Natural killer cell (primary cell): ENCODE measurements around the gene SNRPA1. TPM values are rescaled to one million over a fixed set of nuclear protein-coding genes. Genes with fewer than 3 reads are reported as not detected.

Experiments used
- ATAC-seq, 3 donors: fragments of 150-1000 bp in 2 of 3; fragments of 200-7000 bp in 1 of 3; cut with Tn5 transposase; 1 replicate in 1 of 3; 2 replicates in 2 of 3; pipeline ENCODE4 v1.10.0; 2021; ENCODE audit warnings: mild to moderate bottlenecking in 2 of 3, moderate library complexity in 2 of 3
- DNase-seq, 2 donors: peaks; one replicate each; pipeline versions ENCODE4 v3.0.0 to v3.0.0-alpha.2; 2013 to 2021; ENCODE audit warnings: mixed read lengths in 1 of 2
- H3K27ac ChIP-seq: one replicate; pipeline ENCODE4 v1.5.1; 2013; ENCODE audit warnings: mild to moderate bottlenecking, low read length
- H3K27me3 ChIP-seq: one replicate; pipeline ENCODE4 v1.6.1; 2013; ENCODE audit warnings: low read length; ENCODE audit not compliant: control insufficient read depth, insufficient read depth
- H3K36me3 ChIP-seq: one replicate; pipeline ENCODE4 v1.6.1; 2013; ENCODE audit warnings: low read length; ENCODE audit not compliant: control insufficient read depth, insufficient read depth
- H3K4me1 ChIP-seq: one replicate; pipeline ENCODE4 v1.6.1; 2013; ENCODE audit warnings: low read length; ENCODE audit not compliant: control insufficient read depth, insufficient read depth
- H3K4me3 ChIP-seq: one replicate; pipeline ENCODE4 v1.5.1; 2013; ENCODE audit warnings: low read length
- H3K9me3 ChIP-seq: one replicate; pipeline ENCODE4 v1.6.1; 2013; ENCODE audit warnings: low read length; ENCODE audit not compliant: control insufficient read depth, insufficient read depth
- H3K27ac Mint-ChIP-seq, 2 donors: one replicate each; pipeline ENCODE4 v1.8.0; 2022; ENCODE audit warnings: mild to moderate bottlenecking in 2 of 2, mixed read lengths in 2 of 2, moderate library complexity in 1 of 2
- H3K27me3 Mint-ChIP-seq, 2 donors: one replicate each; pipeline ENCODE4 v1.8.0; 2022; ENCODE audit warnings: low read depth in 2 of 2, mixed read lengths in 2 of 2
- H3K36me3 Mint-ChIP-seq: one replicate; pipeline ENCODE4 v1.8.0; 2022; ENCODE audit warnings: mixed read lengths
- H3K4me1 Mint-ChIP-seq, 2 donors: one replicate each; pipeline ENCODE4 v1.8.0; 2022; ENCODE audit warnings: mixed read lengths in 2 of 2
- H3K4me3 Mint-ChIP-seq: one replicate; pipeline ENCODE4 v1.8.0; 2022; ENCODE audit warnings: mild to moderate bottlenecking, moderate library complexity, mixed read lengths
- H3K9me3 Mint-ChIP-seq, 2 donors: one replicate each; pipeline ENCODE4 v1.8.0; 2022; ENCODE audit warnings: mixed read lengths in 2 of 2
- CTCF ChIP-seq: fragments of 200-600 bp; IDR thresholded peaks from one replicate; pipeline ENCODE4 v1.8.0; 2022; ENCODE audit warnings: antibody characterized with exemption
- WGBS: methylation state at CpG from one replicate; pipeline ENCODE4 v1.1.7; 2013; ENCODE audit warnings: missing lambda C conversion rate; ENCODE audit not compliant: insufficient coverage; 5-methylcytosine and 5-hydroxymethylcytosine counted together
- intact Hi-C: fragments of 100-400 bp; cut with micrococcal nuclease; formaldehyde crosslinking; loops from one replicate; pipeline ENCODE4 v1.14.2; 2022
- total RNA-seq, 4 donors: library from RNA; stranded (reverse); fragments of 120-200 nt in 1 of 4; gene quantifications; one replicate each; pipeline versions ENCODE4 v1.2.3 to v1.2.4, GENCODE V29; 2013 to 2022

Gene SNRPA1
- total RNA-seq, 3 donors from 2014 or later (not counting 1 experiment from before 2014, with no cell fraction given): 146 to 174 (median 167) TPM

DNA sequence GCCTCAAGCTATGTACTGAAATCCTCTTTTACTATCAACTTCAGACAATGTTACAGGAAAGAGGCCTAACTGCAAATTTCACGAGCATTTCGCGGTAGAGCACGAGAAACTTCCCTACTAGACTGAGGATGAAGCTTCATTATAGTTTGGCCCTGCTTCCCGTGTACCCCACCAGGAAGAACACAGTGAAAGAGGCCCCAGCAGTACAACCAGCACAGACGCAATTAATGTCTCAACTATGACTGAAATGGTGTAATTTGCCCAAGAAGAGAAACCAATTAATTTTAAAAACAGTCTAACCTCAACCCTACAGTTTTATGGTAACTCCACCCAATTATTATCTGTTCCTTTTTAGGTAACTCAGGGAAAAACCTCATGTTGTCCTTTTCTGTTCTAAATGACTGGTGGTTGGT is 55.3 kb downstream of the SNRPA1 start:
- intact Hi-C loops: loop anchor here (5.0 kb wide), 2 partner anchors 102 to 637 kb away; partner anchors contain the start of genes ASB7 and LINS1
- Mint-ChIP-seq H3K4me3 (peak overlapping the region; percentile 57), H3K27me3 (no peaks in the 10 kb centered on the region), H3K27ac (peak overlapping the region; percentile 84), H3K9me3 (no peaks in the 10 kb centered on the region), H3K36me3 (no peaks in the 10 kb centered on the region), H3K4me1 (peaks cover 72 to 75% of the 10 kb centered on the region in 2 donors)
- no peak for ATAC-seq
- 24% methylated on average over 6 of the region's 6 CpGs for WGBS
- H3K4me3 ChIP-seq: no peak overlapping the region
- H3K36me3 ChIP-seq: peaks cover 4% of the 10 kb centered on the region
- no peak for DNase-seq
- peaks cover 51% of the 10 kb centered on the region for H3K4me1 ChIP-seq
- H3K9me3 ChIP-seq: no peaks in the 10 kb centered on the region
- H3K27ac ChIP-seq: peak overlapping the region; percentile 5
- no peak for TF ChIP-seq CTCF
- H3K27me3 ChIP-seq: no peaks in the 10 kb centered on the region

DNA sequence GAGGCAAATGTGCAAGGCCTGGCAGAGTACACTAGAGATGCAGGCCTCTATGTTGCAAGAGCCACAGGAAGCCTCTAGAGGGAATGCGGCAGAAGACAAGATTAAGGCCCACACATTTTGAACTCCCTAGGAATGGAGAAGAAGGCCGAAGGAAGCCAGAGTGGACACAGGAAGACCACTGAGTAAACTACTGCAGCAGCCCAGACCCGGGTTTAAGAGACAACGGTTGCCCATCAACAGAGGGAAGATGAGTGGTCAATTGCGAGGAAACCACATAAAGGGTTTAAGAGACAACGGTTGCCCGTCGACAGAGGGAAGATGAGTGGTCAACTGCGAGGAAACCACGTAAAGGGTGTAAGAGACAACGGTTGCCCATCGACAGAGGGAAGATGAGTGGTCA is 57.8 kb downstream of the SNRPA1 start:
- H3K27me3 Mint-ChIP-seq: no peaks in the 10 kb centered on the region
- 39% methylated on average over 12 of the region's 12 CpGs for WGBS
- ATAC-seq (peak; percentile 63 to 74 (median 67)), DNase-seq (no peak)
- H3K27ac ChIP-seq: peak overlapping the region; percentile 1
- H3K27ac Mint-ChIP-seq: peak overlapping the region; percentile 85 to 88
- no peaks in the 10 kb centered on the region for H3K9me3 ChIP-seq
- peaks cover 10% of the 10 kb centered on the region for H3K36me3 ChIP-seq
- TF ChIP-seq CTCF: no peak
- no peaks in the 10 kb centered on the region for H3K9me3 Mint-ChIP-seq
- peak overlapping the region; percentile 86 for H3K4me3 Mint-ChIP-seq
- intact Hi-C loops: no loop called here
- peaks cover 62 to 66% of the 10 kb centered on the region in 2 donors for H3K4me1 Mint-ChIP-seq
- no peaks in the 10 kb centered on the region for H3K27me3 ChIP-seq
- peaks cover 34% of the 10 kb centered on the region for H3K4me1 ChIP-seq
- peaks cover 6% of the 10 kb centered on the region for H3K36me3 Mint-ChIP-seq
- H3K4me3 ChIP-seq: no peak overlapping the region

GRCh38 chr15:101233651-101234280 is 61.3 kb downstream of the SNRPA1 start:
- no peaks in the 10 kb centered on the region for H3K27me3 ChIP-seq
- no peak overlapping the region for H3K27ac ChIP-seq
- H3K36me3 ChIP-seq: peaks cover 12% of the 10 kb centered on the region
- no peak for DNase-seq
- no peaks in the 10 kb centered on the region for H3K27me3 Mint-ChIP-seq
- H3K4me3 Mint-ChIP-seq: no peak overlapping the region
- H3K4me1 Mint-ChIP-seq: peaks cover 54 to 60% of the 10 kb centered on the region in 2 donors
- H3K9me3 Mint-ChIP-seq: no peaks in the 10 kb centered on the region
- no peaks in the 10 kb centered on the region for H3K9me3 ChIP-seq
- H3K4me1 ChIP-seq: peaks cover 16% of the 10 kb centered on the region
- intact Hi-C loops: no loop called here
- H3K4me3 ChIP-seq: no peak overlapping the region
- no peak for ATAC-seq
- H3K36me3 Mint-ChIP-seq: peaks cover 6% of the 10 kb centered on the region
- TF ChIP-seq CTCF: no peak
- peak overlapping the region in 1 of 2 donors; percentile 14 for H3K27ac Mint-ChIP-seq
- WGBS: 97% methylated on average over 5 of the region's 5 CpGs

DNA sequence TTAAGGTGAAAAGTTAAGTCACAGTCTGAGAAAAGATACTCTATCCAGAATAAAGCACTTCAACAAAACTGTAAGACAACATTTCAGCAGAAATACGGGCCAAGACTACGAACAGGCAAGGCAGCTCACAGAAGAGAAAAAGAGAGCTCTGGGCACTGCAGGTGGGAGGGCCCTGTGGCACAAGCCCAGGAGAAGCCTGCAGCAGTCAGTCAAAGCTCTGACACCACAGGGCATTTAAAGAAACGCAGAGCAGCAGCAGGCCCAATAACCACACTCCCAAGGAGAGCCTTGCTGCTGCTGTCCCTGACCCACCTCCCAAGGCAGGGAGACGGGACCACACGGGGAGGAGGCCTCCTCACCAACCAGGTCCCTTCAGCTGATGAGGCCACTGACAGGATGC is 62.4 kb downstream of the SNRPA1 start:
- H3K4me3 Mint-ChIP-seq: no peak overlapping the region
- no peak for ATAC-seq
- no peaks in the 10 kb centered on the region for H3K27me3 Mint-ChIP-seq

More for the DNA sequence above, 62.4 kb downstream of the SNRPA1 start:
- no peak for TF ChIP-seq CTCF
- Histone ChIP-seq H3K36me3 (peaks cover 12% of the 10 kb centered on the region), H3K9me3 (no peaks in the 10 kb centered on the region), H3K27ac (no peak overlapping the region), H3K27me3 (no peaks in the 10 kb centered on the region), H3K4me3 (no peak overlapping the region), H3K4me1 (peaks cover 16% of the 10 kb centered on the region)
- 76% methylated on average over 5 of the region's 5 CpGs for WGBS
- Mint-ChIP-seq H3K36me3 (peaks cover 13% of the 10 kb centered on the region), H3K4me1 (peaks cover 55 to 57% of the 10 kb centered on the region in 2 donors), H3K9me3 (peaks cover 2 to 8% of the 10 kb centered on the region in 2 donors), H3K27ac (peak overlapping the region in 1 of 2 donors; percentile 75)
- intact Hi-C loops: no loop called here
- DNase-seq: no peak
